ENCODE measurements around the gene KSR1. TPM values are rescaled to one million over a fixed set of nuclear protein-coding genes. Genes with fewer than 3 reads are reported as not detected.

KSR1 gene
- total RNA-seq, 2 experiments from 2014 or later, result 39.7 to 40.6 TPM

- ChIA-PET POLR2A (interaction anchor here (1.1 kb wide), 2 partner anchors 9 to 45 kb away, joined by 3 read pairs; no protein-coding TSS in a partner anchor), CTCF (interaction anchor here (1.1 to 1.3 kb wide), 2 partner anchors 14 to 104 kb away, joined by 3 read pairs; no protein-coding TSS in a partner anchor)
Observed at GRCh38 chr17:27480699-27481098, 24.5 kb downstream of the KSR1 start.

GRCh38 chr17:27481327-27481726, 25.1 kb downstream of the KSR1 start:
- ChIA-PET POLR2A (interaction anchor here (1.1 kb wide), 2 partner anchors 10 to 44 kb away, joined by 3 read pairs; no protein-coding TSS in a partner anchor), CTCF (interaction anchor here (1.1 to 1.3 kb wide), 2 partner anchors 15 to 103 kb away, joined by 3 read pairs; no protein-coding TSS in a partner anchor)

GRCh38 chr17:27485125-27485524, 28.9 kb downstream of the KSR1 start:
- ChIA-PET POLR2A (no interaction called here), CTCF (no interaction called here)

- ChIA-PET CTCF (no interaction called here), POLR2A (no interaction called here)
Observed at GRCh38 chr17:27485716-27486495, 29.7 kb downstream of the KSR1 start.

GRCh38 chr17:27486741-27487140, 30.5 kb downstream of the KSR1 start:
- CTCF ChIA-PET, result no interaction called here
- POLR2A ChIA-PET, result no interaction called here

GRCh38 chr17:27488231-27488630, 32.0 kb downstream of the KSR1 start:
- POLR2A ChIA-PET, result interaction anchor here (0.6 kb wide), 1 partner anchor 16 kb away, joined by 3 read pairs; no protein-coding TSS in a partner anchor
- CTCF ChIA-PET, result no interaction called here

- ChIA-PET POLR2A (no interaction called here), CTCF (interaction anchor here (0.6 kb wide), 1 partner anchor 397 kb away, joined by 4 read pairs; no protein-coding TSS in a partner anchor)
Observed at GRCh38 chr17:27489045-27489715, 32.9 kb downstream of the KSR1 start.

- ChIA-PET POLR2A (no interaction called here), CTCF (no interaction called here)
Observed at GRCh38 chr17:27490391-27490790, 34.1 kb downstream of the KSR1 start.

- POLR2A ChIA-PET, result no interaction called here
- CTCF ChIA-PET, result interaction anchor here (1.0 kb wide), 1 partner anchor 138 kb away, joined by 3 read pairs; no protein-coding TSS in a partner anchor
Observed at GRCh38 chr17:27491713-27492190, 35.5 kb downstream of the KSR1 start.

- CTCF ChIA-PET, result interaction anchor here (1.0 kb wide), 1 partner anchor 139 kb away, joined by 3 read pairs; no protein-coding TSS in a partner anchor
- POLR2A ChIA-PET, result no interaction called here
Observed at GRCh38 chr17:27492470-27492869, 36.2 kb downstream of the KSR1 start.

- ChIA-PET CTCF (interaction anchor here (1.0 kb wide), 1 partner anchor 139 kb away, joined by 3 read pairs; no protein-coding TSS in a partner anchor), POLR2A (no interaction called here)
Observed at GRCh38 chr17:27493088-27493487, 36.8 kb downstream of the KSR1 start.

GRCh38 chr17:27494192-27495091, 38.2 kb downstream of the KSR1 start:
- ChIA-PET POLR2A (no interaction called here), CTCF (no interaction called here)

GRCh38 chr17:27495460-27495859, 39.2 kb downstream of the KSR1 start:
- ChIA-PET POLR2A (no interaction called here), CTCF (no interaction called here)

- CTCF ChIA-PET, result no interaction called here
- POLR2A ChIA-PET, result no interaction called here
Observed at GRCh38 chr17:27496005-27496404, 39.8 kb downstream of the KSR1 start.

- ChIA-PET POLR2A (no interaction called here), CTCF (no interaction called here)
Observed at GRCh38 chr17:27496437-27496943, 40.2 kb downstream of the KSR1 start.

GRCh38 chr17:27496971-27497370, 40.7 kb downstream of the KSR1 start:
- POLR2A ChIA-PET, result no interaction called here
- CTCF ChIA-PET, result no interaction called here

GRCh38 chr17:27497696-27498095, 41.4 kb downstream of the KSR1 start:
- ChIA-PET POLR2A (no interaction called here), CTCF (interaction anchor here (1.3 kb wide), 1 partner anchor 26 kb away, joined by 3 read pairs; no protein-coding TSS in a partner anchor)

- ChIA-PET CTCF (interaction anchor here (0.6 to 1.5 kb wide), 4 partner anchors 17 to 103 kb away, joined by 3 to 5 read pairs (median 3); no protein-coding TSS in a partner anchor), POLR2A (interaction anchor here (0.6 kb wide), 1 partner anchor 24 kb away, joined by 7 read pairs; no protein-coding TSS in a partner anchor)
Observed at GRCh38 chr17:27498615-27499309, 42.5 kb downstream of the KSR1 start.

All from activated CD8-positive, alpha-beta memory T cell treated with anti-CD3 and anti-CD28 coated beads for 36 hours (primary cell).